Measurements from ENCODE around the gene ACSM4.
"Not testable (repeated sequence)": the region's sequence is repeated elsewhere in the genome, so short reads cannot be mapped to it uniquely, and the experiment has no call there.

ACSM4 gene

GRCh38 chr12:7302266-7302986, 1.4 kb upstream of the ACSM4 start:
- no peaks in the 10 kb centered on the region for H3K4me1 Mint-ChIP-seq (ENCODE audit: low read depth)

GRCh38 chr12:7303230-7303629, 642 bp upstream of the ACSM4 start:
- no peak for DNase-seq
- H3K4me3 Mint-ChIP-seq, result no peak overlapping the region
- H3K4me1 Mint-ChIP-seq (ENCODE audit: low read depth), result no peaks in the 10 kb centered on the region
- peaks cover 15% of the 10 kb centered on the region for H3K27me3 Mint-ChIP-seq
- no peaks in the 10 kb centered on the region for H3K36me3 Mint-ChIP-seq (ENCODE audit: low read depth)
- H3K9me3 Mint-ChIP-seq, result no peaks in the 10 kb centered on the region
- H3K27ac Mint-ChIP-seq, result no peak overlapping the region

More at GRCh38 chr12:7302266-7302986, 1.4 kb upstream of the ACSM4 start:
- Mint-ChIP-seq H3K27ac (no peak overlapping the region), H3K27me3 (peaks cover 18% of the 10 kb centered on the region), H3K36me3 (ENCODE audit: low read depth) (no peaks in the 10 kb centered on the region), H3K4me3 (no peak overlapping the region), H3K9me3 (no peaks in the 10 kb centered on the region)
- no peak for DNase-seq

GRCh38 chr12:7304456-7304855, 584 bp downstream of the ACSM4 start:
- Mint-ChIP-seq H3K9me3 (no peaks in the 10 kb centered on the region), H3K4me3 (no peak overlapping the region), H3K27me3 (peaks cover 9% of the 10 kb centered on the region)

GRCh38 chr12:7310070-7310469, 6.2 kb downstream of the ACSM4 start:
- Mint-ChIP-seq H3K9me3 (no peaks in the 10 kb centered on the region), H3K36me3 (ENCODE audit: low read depth) (no peaks in the 10 kb centered on the region), H3K4me3 (no peak overlapping the region), H3K27ac (no peak overlapping the region), H3K27me3 (no peaks in the 10 kb centered on the region), H3K4me1 (ENCODE audit: low read depth) (no peaks in the 10 kb centered on the region)
- no peak for DNase-seq

More at GRCh38 chr12:7304456-7304855, 584 bp downstream of the ACSM4 start:
- DNase-seq, result no peak
- Mint-ChIP-seq H3K27ac (no peak overlapping the region), H3K36me3 (ENCODE audit: low read depth) (no peaks in the 10 kb centered on the region), H3K4me1 (ENCODE audit: low read depth) (no peaks in the 10 kb centered on the region)

DNA sequence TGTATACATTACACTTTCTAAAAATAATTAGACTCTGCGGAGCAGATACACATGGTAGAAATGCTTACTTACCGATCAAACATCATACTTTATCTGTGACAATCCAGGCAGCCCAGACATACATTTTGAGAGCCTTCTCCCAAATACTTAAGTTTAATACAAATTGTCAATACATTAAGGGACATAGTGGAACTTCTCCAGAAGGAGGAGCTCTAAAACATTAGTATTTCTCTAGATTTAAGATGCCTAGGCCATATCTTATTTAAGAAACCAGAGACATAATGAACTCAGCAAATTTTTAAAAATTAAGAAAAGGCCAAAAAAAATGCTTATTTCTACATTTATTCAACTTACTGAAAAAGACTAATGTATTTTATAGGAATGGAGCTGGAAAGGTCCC, 16.1 kb downstream of the ACSM4 start:
- no peaks in the 10 kb centered on the region for H3K36me3 Mint-ChIP-seq (ENCODE audit: low read depth)
- H3K9me3 Mint-ChIP-seq, result no peaks in the 10 kb centered on the region
- DNase-seq, result no peak
- no peaks in the 10 kb centered on the region for H3K27me3 Mint-ChIP-seq
- H3K4me3 Mint-ChIP-seq, result no peak overlapping the region
- H3K4me1 Mint-ChIP-seq (ENCODE audit: low read depth), result no peaks in the 10 kb centered on the region
- H3K27ac Mint-ChIP-seq, result no peak overlapping the region

DNA sequence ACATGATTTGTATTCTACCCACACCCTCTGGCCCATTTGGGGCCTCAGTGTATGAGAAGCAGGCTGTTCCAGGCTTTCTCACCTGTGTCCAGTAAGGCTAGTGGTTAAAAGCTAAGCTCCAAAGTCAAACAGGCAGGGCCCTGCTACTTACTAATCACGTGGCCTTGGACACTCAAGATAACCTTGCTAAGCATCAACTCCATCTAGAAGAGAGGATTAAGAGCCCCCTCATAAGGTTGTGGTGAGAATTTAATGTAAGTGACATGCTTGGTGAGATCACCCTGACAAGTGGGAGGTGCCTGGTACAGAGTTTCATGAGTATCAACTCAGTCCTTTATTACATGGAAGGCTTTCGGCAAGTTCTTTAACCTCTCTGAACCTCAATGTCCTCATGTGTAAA, 17.8 kb downstream of the ACSM4 start:
- Mint-ChIP-seq H3K9me3 (no peaks in the 10 kb centered on the region), H3K36me3 (ENCODE audit: low read depth) (no peaks in the 10 kb centered on the region), H3K4me3 (no peak overlapping the region), H3K27me3 (no peaks in the 10 kb centered on the region), H3K27ac (no peak overlapping the region), H3K4me1 (ENCODE audit: low read depth) (no peaks in the 10 kb centered on the region)
- no peak for DNase-seq

- no peaks in the 10 kb centered on the region for H3K9me3 Mint-ChIP-seq
- H3K36me3 Mint-ChIP-seq (ENCODE audit: low read depth), result no peaks in the 10 kb centered on the region
- H3K4me3 Mint-ChIP-seq, result no peak overlapping the region
- no peak for DNase-seq
- H3K27ac Mint-ChIP-seq, result no peak overlapping the region
- H3K27me3 Mint-ChIP-seq, result peaks cover 2% of the 10 kb centered on the region
- no peaks in the 10 kb centered on the region for H3K4me1 Mint-ChIP-seq (ENCODE audit: low read depth)
Measured at GRCh38 chr12:7322599-7322998, 18.7 kb downstream of the ACSM4 start.

DNA sequence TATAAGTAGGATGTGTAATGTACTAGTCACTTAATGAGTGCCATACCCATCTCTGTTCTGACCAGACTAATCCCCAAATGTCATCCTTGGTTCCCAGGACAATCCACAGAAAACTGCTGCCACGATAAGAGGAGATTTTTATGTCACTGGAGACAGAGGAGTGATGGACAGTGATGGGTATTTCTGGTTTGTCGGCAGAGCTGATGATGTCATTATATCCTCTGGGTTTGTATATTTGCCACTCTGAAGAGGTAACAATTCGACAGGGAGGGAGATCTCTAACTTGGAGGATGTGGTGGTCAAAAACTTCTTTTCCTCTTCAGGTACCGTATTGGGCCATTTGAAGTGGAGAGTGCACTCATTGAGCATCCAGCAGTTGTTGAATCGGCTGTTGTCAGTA, 20.3 kb downstream of the ACSM4 start:
- H3K9me3 Mint-ChIP-seq, result no peaks in the 10 kb centered on the region
- no peak overlapping the region for H3K4me3 Mint-ChIP-seq
- no peak overlapping the region for H3K27ac Mint-ChIP-seq
- H3K27me3 Mint-ChIP-seq, result peaks cover 7% of the 10 kb centered on the region
- H3K36me3 Mint-ChIP-seq (ENCODE audit: low read depth), result no peaks in the 10 kb centered on the region
- DNase-seq, result no peak
- H3K4me1 Mint-ChIP-seq (ENCODE audit: low read depth), result no peaks in the 10 kb centered on the region

- H3K4me1 Mint-ChIP-seq (ENCODE audit: low read depth), result peaks cover 5% of the 10 kb centered on the region
- peaks cover 10% of the 10 kb centered on the region for H3K9me3 Mint-ChIP-seq
Measured at GRCh38 chr12:7327918-7328317, 24.0 kb downstream of the ACSM4 start.

DNA sequence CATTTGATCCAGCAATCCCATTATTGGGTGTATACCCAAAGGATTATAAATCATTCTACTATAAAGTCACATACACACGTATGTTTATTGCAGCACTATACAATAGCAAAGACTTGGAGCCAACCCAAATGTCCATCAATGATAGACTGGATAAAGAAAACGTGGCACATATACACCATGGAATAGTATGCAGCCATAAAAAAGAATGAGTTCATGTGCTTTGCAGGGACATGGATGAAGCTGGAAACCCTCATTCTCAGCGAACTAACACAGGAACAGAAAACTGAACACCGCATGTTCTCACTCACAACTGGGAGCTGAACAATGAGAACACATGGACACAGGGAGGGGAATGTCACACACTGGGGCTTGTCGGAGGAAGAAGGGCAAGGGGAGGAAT, 33.9 kb downstream of the ACSM4 start:
- not testable (repeated sequence) for H3K27me3 Mint-ChIP-seq; H3K36me3 Mint-ChIP-seq (ENCODE audit: low read depth); H3K27ac Mint-ChIP-seq; H3K9me3 Mint-ChIP-seq; H3K4me3 Mint-ChIP-seq; DNase-seq
- peaks cover 13% of the 10 kb centered on the region for H3K4me1 Mint-ChIP-seq (ENCODE audit: low read depth)

More at GRCh38 chr12:7327918-7328317, 24.0 kb downstream of the ACSM4 start:
- Mint-ChIP-seq H3K36me3 (ENCODE audit: low read depth) (no peaks in the 10 kb centered on the region), H3K27me3 (peaks cover 12% of the 10 kb centered on the region), H3K27ac (no peak overlapping the region), H3K4me3 (no peak overlapping the region)
- DNase-seq, result no peak

DNA sequence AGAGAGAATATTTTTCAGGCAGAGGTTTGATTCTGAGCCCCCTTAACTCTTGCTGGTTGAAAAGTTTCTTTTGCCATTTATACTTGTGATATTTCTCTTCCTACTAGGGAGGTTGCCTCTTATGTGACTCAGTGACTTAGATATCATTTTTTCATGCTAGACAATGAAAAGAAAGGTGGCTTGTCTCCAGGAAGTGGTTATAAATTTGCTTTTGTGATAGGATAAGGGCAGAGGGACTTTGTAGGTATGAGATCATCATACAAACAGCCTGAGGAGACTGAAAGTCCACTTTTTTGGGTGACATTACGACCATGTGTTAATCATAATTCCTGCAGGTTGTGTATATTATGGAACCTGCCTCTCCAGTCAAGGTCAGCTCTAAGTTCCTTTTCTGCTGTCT, 35.8 kb downstream of the ACSM4 start:
- Mint-ChIP-seq H3K4me3 (no peak overlapping the region), H3K27ac (no peak overlapping the region), H3K36me3 (ENCODE audit: low read depth) (peaks cover 3% of the 10 kb centered on the region), H3K9me3 (peaks cover 7% of the 10 kb centered on the region), H3K4me1 (ENCODE audit: low read depth) (peaks cover 15% of the 10 kb centered on the region), H3K27me3 (no peaks in the 10 kb centered on the region)
- DNase-seq, result no peak

DNA sequence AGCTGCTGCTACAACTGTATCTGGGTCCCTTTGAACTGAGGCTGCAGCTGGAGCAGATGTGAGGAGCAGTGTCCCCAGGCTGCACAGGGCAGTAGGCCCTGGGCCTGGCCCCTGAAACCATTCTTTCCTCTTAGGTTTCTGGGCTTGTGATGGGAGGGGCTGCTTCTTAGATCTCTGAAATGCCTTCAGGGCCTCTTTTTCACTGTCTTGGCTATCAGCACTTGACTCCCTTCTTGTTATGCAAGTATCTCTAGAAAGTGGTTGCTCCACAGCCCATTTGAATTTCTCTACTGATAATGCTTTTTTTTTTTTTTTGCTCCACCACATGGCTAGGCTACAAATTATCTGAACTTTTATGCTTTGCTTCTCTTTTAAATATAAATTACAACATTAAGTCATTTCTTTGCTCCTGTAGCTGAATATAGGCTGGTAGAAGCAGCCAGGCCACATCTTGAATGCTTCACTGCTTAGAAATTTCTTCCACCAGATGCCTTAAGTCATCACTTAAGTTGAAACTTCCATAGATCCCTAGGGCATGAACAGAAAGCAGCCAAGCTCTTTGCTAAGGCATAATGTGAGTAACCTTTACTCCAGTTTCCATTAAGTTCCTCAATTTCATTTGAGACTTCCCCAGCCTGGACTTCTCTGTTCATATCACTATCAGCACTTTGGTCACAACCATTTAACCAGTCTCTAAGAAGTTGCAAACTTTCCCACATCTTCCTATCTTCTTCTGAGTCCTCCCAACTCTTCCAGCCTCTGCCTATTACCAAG, 41.1 kb downstream of the ACSM4 start:
- Mint-ChIP-seq H3K9me3 (peaks cover 18% of the 10 kb centered on the region), H3K27me3 (no peaks in the 10 kb centered on the region), H3K36me3 (ENCODE audit: low read depth) (peaks cover 8% of the 10 kb centered on the region), H3K27ac (no peak overlapping the region), H3K4me3 (no peak overlapping the region), H3K4me1 (ENCODE audit: low read depth) (peaks cover 26% of the 10 kb centered on the region)
- DNase-seq, result no peak

- no peak for DNase-seq
- peaks cover 8% of the 10 kb centered on the region for H3K36me3 Mint-ChIP-seq (ENCODE audit: low read depth)
- no peak overlapping the region for H3K4me3 Mint-ChIP-seq
- H3K27ac Mint-ChIP-seq, result peak overlapping the region; percentile 72
- H3K4me1 Mint-ChIP-seq (ENCODE audit: low read depth), result peaks cover 36% of the 10 kb centered on the region
- no peaks in the 10 kb centered on the region for H3K27me3 Mint-ChIP-seq
- H3K9me3 Mint-ChIP-seq, result peaks cover 18% of the 10 kb centered on the region
Measured at GRCh38 chr12:7346551-7347225, 42.8 kb downstream of the ACSM4 start.

DNA sequence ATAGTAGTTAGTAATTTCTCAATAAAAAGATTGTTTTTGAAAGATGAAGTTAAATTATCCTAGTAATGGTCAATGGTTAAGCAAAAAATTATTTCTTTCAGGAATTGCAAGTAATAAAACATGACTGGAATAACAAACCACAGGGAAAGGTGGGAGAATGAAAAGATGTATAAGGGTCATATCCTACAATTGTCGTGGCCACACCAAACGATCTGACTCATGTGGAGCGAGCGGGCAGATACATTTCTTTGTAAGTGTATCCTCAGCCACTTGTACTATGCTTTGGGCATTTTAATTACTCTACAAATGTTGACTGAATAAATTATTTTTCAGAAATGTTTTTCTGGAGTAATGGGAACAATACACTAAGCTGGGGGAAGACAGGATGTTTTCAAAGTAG, 45.5 kb downstream of the ACSM4 start:
- Mint-ChIP-seq H3K27ac (no peak overlapping the region), H3K4me3 (no peak overlapping the region), H3K27me3 (no peaks in the 10 kb centered on the region), H3K9me3 (peaks cover 12% of the 10 kb centered on the region), H3K4me1 (ENCODE audit: low read depth) (peaks cover 31% of the 10 kb centered on the region), H3K36me3 (ENCODE audit: low read depth) (peaks cover 6% of the 10 kb centered on the region)
- DNase-seq, result no peak

GRCh38 chr12:7351177-7351576, 47.3 kb downstream of the ACSM4 start:
- Mint-ChIP-seq H3K4me1 (ENCODE audit: low read depth) (peaks cover 27% of the 10 kb centered on the region), H3K36me3 (ENCODE audit: low read depth) (no peaks in the 10 kb centered on the region), H3K4me3 (no peak overlapping the region), H3K27ac (no peak overlapping the region), H3K9me3 (no peaks in the 10 kb centered on the region), H3K27me3 (no peaks in the 10 kb centered on the region)
- no peak for DNase-seq

All from activated T-cell treated with anti-CD3 and anti-CD28 coated beads, Interleukin-2, amount 50 U/mL, for 24 hours (primary cell).